GM12891 (cell line): ENCODE measurements around the gene DDIT3.
A peak's percentile ranks its signal among the peaks of the same experiment; 100 is the strongest.

ENCODE experiments used
- DNase-seq: peaks from one replicate; pipeline ENCODE4 v3.0.0; 2011; ENCODE audit warnings: low spot score; ENCODE audit not compliant: insufficient read length
- FAIRE-seq: peaks from 2 replicates; lab custom pipeline; 2011; peaks lifted over from hg19 to GRCh38; lab: Jason Lieb, UNC
- PAX5 ChIP-seq: IDR thresholded peaks from 2 replicates; pipeline ENCODE4 v1.6.1; 2011; ENCODE audit warnings: low read length, moderate library complexity, mild to moderate bottlenecking; ENCODE audit not compliant: insufficient read depth, severe bottlenecking
- POLR2A ChIP-seq: IDR thresholded peaks from 2 replicates; pipeline ENCODE4 v1.6.1; 2011; ENCODE audit warnings: low read depth, low read length, control low read depth
- POLR2AphosphoS5 ChIP-seq: IDR thresholded peaks from 2 replicates; pipeline ENCODE4 v1.6.1; 2011; ENCODE audit warnings: low read depth, low read length, control low read depth
- POU2F2 ChIP-seq: IDR thresholded peaks from 2 replicates; pipeline ENCODE4 v1.6.1; 2011; ENCODE audit warnings: low read depth, mild to moderate bottlenecking, control low read depth, low read length, moderate library complexity
- SPI1 ChIP-seq: IDR thresholded peaks from 2 replicates; pipeline ENCODE4 v1.6.1; 2011; ENCODE audit warnings: low read depth, low read length, control low read depth
- TAF1 ChIP-seq: IDR thresholded peaks from 2 replicates; pipeline ENCODE4 v1.6.1; 2011; ENCODE audit warnings: low read depth, low read length, control low read depth

DDIT3 gene

DNA sequence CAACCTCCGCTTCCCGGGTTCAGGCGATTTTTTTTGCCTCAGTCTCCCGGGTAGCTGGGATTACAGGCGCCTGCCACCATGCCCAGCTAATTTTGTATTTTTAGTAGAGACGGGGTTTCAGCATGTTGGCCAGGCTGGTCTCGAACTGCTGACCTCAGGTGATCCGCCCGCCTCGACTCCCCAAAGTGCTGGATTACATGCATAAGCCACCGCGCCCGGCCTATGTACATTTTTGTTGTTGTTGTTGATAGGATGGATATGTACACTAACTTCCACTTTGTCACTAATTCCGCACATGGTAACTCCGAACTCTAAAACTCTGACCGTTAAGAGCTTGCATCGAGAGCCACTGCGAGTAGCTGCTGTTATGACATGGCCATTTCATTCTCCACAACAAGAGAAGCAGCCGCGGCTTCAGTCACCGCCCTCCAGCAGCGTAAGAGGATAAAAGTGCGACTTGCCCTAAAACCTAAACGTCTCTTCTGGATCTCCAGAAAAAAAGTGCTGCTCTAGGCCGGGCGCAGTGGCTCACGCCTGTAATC, 33.2 kb downstream of the DDIT3 start:
- FAIRE-seq (peak; percentile 5), DNase-seq (no peak)
- no peak for TF ChIP-seq PAX5
- no peak for TF ChIP-seq POLR2AphosphoS5
- no peak for TF ChIP-seq TAF1
- TF ChIP-seq SPI1 = no peak
- no peak for TF ChIP-seq POLR2A
- TF ChIP-seq POU2F2 = no peak

DNA sequence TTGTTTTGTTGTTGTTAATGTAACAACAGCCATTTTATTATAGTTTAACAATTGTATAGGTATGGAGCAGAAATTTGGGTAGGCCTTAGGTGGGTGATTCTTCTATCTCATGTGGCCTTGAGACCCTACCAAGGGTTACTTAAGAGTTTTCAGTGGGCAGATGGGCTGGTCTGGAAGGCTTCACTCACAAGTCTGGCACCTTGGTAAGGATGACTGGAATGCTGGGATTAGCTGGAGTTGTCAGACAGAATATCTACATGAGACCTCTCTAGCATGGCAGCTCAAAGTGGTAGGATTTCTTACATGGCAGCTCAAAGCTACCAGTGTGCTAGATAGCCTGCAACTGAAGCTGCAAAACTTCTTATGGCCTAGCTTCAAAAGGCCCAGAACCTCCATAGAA, 34.6 kb downstream of the DDIT3 start:
- DNase-seq (no peak), FAIRE-seq (no peak)
- TF ChIP-seq POLR2A (no peak), TAF1 (no peak), SPI1 (no peak), PAX5 (no peak), POU2F2 (no peak), POLR2AphosphoS5 (no peak)

DNA sequence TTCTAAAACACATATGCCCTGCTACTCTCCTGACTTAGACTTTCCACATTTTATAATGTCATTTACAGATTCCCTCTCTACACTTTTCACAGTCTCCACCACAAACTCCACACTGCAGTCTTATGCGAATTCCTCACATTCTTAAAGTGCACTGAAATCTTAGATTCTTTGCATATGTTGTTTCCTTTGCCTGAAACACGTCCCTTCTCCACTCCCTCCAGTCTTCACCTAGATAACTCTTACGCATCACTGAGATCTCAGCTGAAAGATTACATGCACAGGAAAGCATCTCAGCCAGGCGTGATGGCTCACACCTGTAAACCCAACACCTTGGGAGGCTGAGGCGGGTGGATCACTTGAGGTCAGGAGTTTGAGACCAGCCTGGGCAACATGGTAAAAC, 36.8 kb downstream of the DDIT3 start:
- DNase-seq = no peak
- TF ChIP-seq PAX5 (no peak), TAF1 (no peak), POLR2A (no peak), POLR2AphosphoS5 (no peak), SPI1 (no peak), POU2F2 (no peak)

DNA sequence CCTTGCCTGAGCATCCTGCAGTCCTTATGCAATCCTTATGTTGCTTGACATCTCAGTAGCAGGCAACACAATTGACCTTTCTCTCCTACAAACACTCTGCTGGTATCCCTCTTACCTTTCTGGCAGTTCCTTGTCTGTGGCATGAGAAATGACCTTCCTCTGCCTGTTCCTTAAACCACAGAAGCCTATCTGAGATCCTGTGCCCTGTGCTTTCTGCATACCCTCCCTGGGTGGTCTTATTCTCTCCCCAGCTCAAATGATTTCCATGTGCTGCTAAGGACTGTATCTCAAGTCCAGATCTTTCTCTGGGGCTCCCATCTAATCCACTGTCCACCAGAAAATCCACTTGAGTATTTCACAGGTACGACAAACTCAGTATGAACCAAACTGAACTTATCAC, 38.6 kb downstream of the DDIT3 start:
- TF ChIP-seq TAF1 = no peak
- peak; percentile 31 for FAIRE-seq
- no peak for DNase-seq

More for the DNA sequence above, 36.8 kb downstream of the DDIT3 start:
- no peak for FAIRE-seq

DNA sequence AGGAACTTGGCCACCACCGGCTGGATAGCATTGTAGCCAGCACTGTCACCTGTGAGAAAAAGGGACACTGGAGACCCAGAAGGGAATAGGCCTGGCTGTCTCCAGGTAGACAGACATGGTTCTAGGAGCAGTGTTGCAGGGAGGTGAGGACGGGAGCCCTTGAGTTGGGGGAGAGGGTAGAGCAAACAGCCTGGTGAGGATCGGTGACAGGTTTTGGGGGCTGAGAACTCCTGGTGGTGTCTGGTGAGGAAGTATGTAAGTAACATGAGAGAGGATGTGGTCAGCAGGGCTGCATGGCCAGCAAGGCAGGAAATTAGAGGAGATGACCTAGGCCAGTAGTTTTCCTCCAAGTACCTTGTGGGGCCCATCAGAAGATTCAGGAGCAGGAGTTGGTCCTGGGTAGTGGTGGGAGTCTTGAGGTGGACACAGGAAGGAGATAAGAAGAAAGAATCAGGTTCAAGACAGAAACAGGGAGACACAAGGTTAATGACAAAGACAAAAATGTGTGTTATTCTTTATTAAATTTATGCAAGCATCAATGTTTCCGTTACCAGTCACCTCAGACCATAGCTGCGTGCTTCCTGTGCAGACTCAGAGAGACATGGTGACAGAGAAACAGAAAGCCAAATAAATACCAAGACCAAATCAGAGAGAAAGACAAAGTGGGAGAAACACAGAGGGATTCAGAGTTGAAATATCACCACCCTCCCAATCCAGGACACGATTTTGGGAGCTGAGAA, 40.8 kb downstream of the DDIT3 start, which contains the start of gene ARHGAP9:
TSS of gene ARHGAP9 (minus strand) at position 491 of the 740 bp plus-strand sequence. CDS start at position 31, 460 bp downstream.
- no peak for DNase-seq
- TF ChIP-seq SPI1 (peak; percentile 73), POLR2A (peak; percentile 49; the same call in 1 of the 2 replicates), POU2F2 (no peak), TAF1 (peak; percentile 39; the same call in 1 of the 2 replicates)
- peak; percentile 94 for FAIRE-seq

DNA sequence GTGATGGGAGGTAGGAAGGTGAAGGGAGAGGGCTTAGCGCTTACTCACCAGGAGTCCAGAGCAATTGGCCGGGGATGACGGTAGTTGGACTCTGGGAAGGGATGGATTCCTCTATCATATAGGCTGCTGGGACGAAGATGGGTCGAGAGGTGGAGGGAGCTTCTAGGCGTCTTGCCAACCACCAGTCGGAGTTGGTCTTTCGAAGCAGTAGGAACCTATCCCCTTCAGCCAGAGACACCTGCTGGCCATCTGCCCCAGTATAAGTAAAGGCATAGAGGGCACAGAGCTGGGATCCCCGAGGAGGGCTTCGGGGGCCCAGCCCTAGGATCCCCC, 41.3 kb downstream of the DDIT3 start:
- no peak for FAIRE-seq
- TF ChIP-seq SPI1 = no peak
- no peak for TF ChIP-seq POU2F2
- TF ChIP-seq POLR2AphosphoS5 = no peak
- TF ChIP-seq PAX5 = no peak
- no peak for TF ChIP-seq TAF1
- TF ChIP-seq POLR2A = no peak
- no peak for DNase-seq

DNA sequence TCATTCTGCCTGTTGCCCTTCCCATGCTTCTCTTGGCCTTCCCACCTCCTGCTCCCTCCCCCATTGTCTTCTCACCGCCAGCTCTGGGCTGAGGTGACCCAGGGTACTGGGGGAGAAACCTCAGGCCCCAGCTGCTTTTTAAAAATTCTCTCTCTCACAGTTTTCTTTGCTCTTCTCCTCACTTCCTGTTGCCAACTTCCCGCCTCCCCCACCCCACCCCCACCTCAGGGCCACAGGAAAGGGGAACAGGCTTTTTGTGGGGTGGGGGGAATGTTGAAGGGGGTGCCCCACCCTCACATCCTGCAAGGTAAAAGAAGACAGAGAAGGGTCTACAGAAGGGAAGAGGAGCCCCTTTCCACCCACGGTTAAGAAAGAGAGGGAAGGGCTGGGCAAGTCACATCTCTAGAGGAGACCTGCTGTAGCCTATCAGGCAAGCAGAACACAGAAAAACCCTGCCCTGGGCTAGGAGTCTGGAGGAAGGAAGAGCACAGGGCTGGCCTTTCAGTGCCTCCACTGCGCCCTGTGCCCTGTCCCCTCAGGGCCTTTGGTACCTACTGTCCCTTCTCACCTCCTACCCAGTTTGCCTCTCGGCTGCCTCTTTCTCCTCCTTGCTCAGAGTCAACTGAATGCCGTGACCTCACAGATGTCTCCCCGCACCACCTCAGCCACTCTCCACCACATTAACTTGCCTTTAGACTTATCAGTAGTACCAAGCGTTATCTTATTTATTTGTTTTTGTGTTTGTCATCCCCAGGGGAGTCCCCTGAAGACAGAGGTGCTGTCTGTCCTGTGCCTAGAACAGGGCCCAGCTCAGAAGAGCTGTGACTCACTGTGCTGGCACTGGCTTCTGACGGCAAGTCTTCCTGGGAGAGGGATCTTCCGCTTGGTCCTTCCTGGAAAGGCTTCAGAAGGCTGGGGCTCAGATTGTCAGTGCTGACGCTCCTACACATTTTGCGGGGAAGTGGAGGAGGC, 42.3 kb downstream of the DDIT3 start:
- FAIRE-seq (peak; percentile 92), DNase-seq (no peak)
- TF ChIP-seq SPI1 = 0 out of 2 replicates have a peak, but pooled peaks have one; percentile 28
- no peak for TF ChIP-seq POU2F2
- TF ChIP-seq PAX5 = no peak
- TF ChIP-seq POLR2A = peak; percentile 56; the same call in 1 of the 2 replicates
- 0 out of 2 replicates have a peak, but pooled peaks have one; percentile 41 for TF ChIP-seq TAF1

DNA sequence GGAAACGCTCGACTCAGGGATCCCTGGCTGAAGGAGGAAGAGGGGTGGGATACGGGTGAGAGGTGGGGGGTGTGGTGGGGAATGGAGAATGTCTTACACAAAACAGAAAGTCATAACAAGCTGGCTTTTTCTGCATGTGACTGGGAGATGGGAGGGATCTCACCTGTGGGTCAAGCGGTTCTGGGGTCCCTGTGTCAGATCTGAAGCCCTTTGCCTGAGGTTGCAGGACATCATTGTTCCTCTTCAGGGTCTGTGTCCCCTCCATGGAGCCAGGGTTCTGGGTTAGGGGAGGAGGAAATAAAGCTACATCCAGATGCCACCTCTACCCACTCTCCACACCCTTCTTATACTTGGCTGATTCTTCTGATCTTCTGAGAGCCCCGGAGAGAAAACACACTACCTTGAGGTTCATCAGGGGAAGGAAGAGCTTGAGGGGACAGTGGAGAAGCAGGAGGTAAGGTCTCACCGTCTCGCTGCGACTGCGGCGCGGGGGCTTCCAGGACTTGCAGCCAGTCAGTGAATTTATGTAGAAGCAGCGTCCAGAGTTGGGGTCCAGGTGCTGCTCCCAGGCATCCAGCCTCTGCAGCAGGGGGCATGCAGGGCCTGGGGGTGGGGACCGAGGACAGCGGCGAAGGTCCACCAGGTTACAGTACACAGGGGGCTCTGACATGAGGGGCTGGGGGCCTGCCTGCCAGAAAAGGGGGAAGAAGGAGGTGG, 43.2 kb downstream of the DDIT3 start:
- FAIRE-seq (no peak), DNase-seq (no peak)
- TF ChIP-seq POLR2AphosphoS5 (no peak), POLR2A (no peak)

DNA sequence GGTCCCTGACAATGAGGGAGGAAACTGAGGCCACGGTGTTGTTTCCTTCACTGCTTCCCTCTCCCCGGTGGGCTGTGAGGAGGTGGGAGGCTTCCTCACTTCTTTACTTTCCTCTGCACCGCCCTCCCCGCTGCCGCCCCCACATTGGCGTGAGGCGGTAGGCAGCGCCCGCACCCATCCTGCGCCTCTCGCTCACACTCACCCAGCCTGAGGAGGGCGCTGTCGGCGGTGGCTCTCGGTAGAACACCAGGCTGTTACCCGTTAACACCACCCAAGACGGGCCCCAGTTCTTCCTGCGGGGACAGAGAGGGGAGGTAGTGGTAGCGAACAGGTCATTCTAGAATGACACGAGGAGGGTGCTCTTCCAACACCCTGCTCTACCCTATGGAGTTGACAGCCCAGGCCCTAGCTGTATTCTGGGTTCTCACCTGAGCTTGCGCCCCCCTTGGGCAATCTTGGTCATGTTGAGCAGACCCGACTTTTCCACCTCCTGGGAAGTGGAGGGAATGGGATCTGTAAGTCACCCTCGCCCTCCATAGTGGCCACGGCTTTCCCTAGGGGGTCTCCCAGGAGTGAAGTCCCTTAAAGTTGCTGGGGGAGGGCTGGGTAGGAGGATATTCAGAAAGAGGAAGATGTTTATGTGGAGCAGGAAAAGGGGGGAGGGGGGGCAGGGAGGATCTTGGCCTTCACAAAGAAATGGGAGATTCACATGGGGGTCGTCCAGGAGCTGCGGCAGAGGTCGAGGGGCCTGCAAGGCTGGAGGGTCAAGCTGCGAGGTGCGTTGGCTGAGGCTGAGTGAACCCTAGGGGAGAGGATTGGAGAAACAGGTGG, 43.9 kb downstream of the DDIT3 start:
- peak; percentile 97 for FAIRE-seq
- no peak for TF ChIP-seq PAX5
- TF ChIP-seq POLR2AphosphoS5 = no peak
- no peak for TF ChIP-seq POLR2A
- TF ChIP-seq SPI1 = no peak
- TF ChIP-seq POU2F2 = no peak
- no peak for TF ChIP-seq TAF1
- peak; percentile 77 for DNase-seq
